Measurements from ENCODE around the gene MRTO4. TPM values are rescaled to one million over a fixed set of nuclear protein-coding genes. Genes with fewer than 3 reads are reported as not detected.

Gene MRTO4
- polyA plus RNA-seq, 1 of the 3 experiments (the other 2 are of a cell fraction), result 48.4 TPM

GRCh38 chr1:19209990-19210771 lies 41.4 kb upstream of the MRTO4 start, which contains the start of gene UBR4 (continued):
- TF ChIP-seq MAX (IDR thresholded peaks at IDR 0.05; ENCODE audit: low read depth) (peak; percentile 83), CHD2 (IDR thresholded peaks at IDR 0.05; ENCODE audit: low read length, partially characterized antibody) (peak; percentile 74), RAD21 (IDR thresholded peaks at IDR 0.05; ENCODE audit: low read length) (no peak), REST (IDR thresholded peaks at IDR 0.05; ENCODE audit: low read depth, low read length) (peak; percentile 64; the same call in 1 of the 2 replicates), NRF1 (IDR thresholded peaks at IDR 0.05; ENCODE audit: low read depth, low read length) (peak; percentile 78), POLR2AphosphoS5 (IDR thresholded peaks at IDR 0.05; ENCODE audit: low read depth, low read length) (peak; percentile 66), CTCF (IDR thresholded peaks at IDR 0.05) (no peak)

GRCh38 chr1:19210772-19211549 lies 40.6 kb upstream of the MRTO4 start:
- Histone ChIP-seq H3K9me2 (no peaks in the 10 kb centered on the region), H2AFZ (ENCODE audit: low read depth) (peak overlapping the region; percentile 89; the same call in 1 of the 2 replicates), H4K20me1 (ENCODE audit: insufficient read depth) (peaks cover 35% of the 10 kb centered on the region), H3K4me2 (peak overlapping the region; percentile 83), H3K79me2 (ENCODE audit: insufficient read depth) (peaks cover 100% of the 10 kb centered on the region), H3F3A (replicated peaks; ENCODE audit: insufficient read depth) (peaks cover 9% of the 10 kb centered on the region), H3K9me3 (no peaks in the 10 kb centered on the region), H3K27ac (ENCODE audit: low read depth in 2 of 2, low read length in 1 of 2) (peak overlapping the region; percentile 78 to 80), H3K4me3 (ENCODE audit: low read depth in 2 of 2, low read length in 1 of 2) (peak overlapping the region; percentile 87 to 96), H3K9ac (peak overlapping the region; percentile 82), H3K36me3 (replicated peaks in 1 of 2; ENCODE audit: control insufficient read depth in 1 of 2, insufficient read depth in 2 of 2, low read length in 1 of 2) (peaks cover 15 to 29% of the 10 kb centered on the region in 2 experiments), H3K4me1 (ENCODE audit: control insufficient read depth in 1 of 2, insufficient read depth in 2 of 2, low read depth in 1 of 2, low read length in 1 of 2) (peaks cover 22 to 25% of the 10 kb centered on the region in 2 experiments; a peak in 3 of 4 replicates), H3K27me3 (ENCODE audit: insufficient read depth) (no peaks in the 10 kb centered on the region)
- DNase-seq, result no peak
- ChIA-PET CTCF (interaction anchor here (0.7 to 2.5 kb wide), 6 partner anchors 13 to 505 kb away, joined by 3 to 6 read pairs (median 4); no protein-coding TSS in a partner anchor), POLR2A (interaction anchor here (1.0 to 1.7 kb wide), 2 partner anchors 8 to 40 kb away, joined by 3 to 4 read pairs; partner anchors contain the start of gene EMC1)
- WGBS (ENCODE audit: low lambda C conversion rate), result 21% methylated on average over 12 of the region's 12 CpGs
- no peak for TF ChIP-seq USF1 (IDR thresholded peaks at IDR 0.05; ENCODE audit: borderline replicate concordance, low read depth)
- TF ChIP-seq NRF1 (IDR thresholded peaks at IDR 0.05; ENCODE audit: low read depth, low read length), result no peak
- no peak for TF ChIP-seq FOXM1 (IDR thresholded peaks at IDR 0.05; ENCODE audit: low read depth)
- TF ChIP-seq IRF3 (IDR thresholded peaks at IDR 0.05; ENCODE audit: low read depth, low read length), result no peak
- TF ChIP-seq JUND (IDR thresholded peaks at IDR 0.05), result no peak
- TF ChIP-seq USF2 (IDR thresholded peaks at IDR 0.05; ENCODE audit: borderline replicate concordance, low read depth, low read length), result no peak
- no peak for TF ChIP-seq POLR2AphosphoS5 (IDR thresholded peaks at IDR 0.05; ENCODE audit: low read depth, low read length)
- TF ChIP-seq PBX3 (IDR thresholded peaks at IDR 0.05), result no peak
- no peak for TF ChIP-seq FOXJ3 (CRISPR knock-in tag; IDR thresholded peaks at IDR 0.05)
- no peak for TF ChIP-seq RAD21 (IDR thresholded peaks at IDR 0.05; ENCODE audit: low read length)
- TF ChIP-seq FOSL2 (IDR thresholded peaks at IDR 0.05; ENCODE audit: borderline replicate concordance, low read depth), result no peak

All from SK-N-SH (cell line).